AG09319 (cell line): ENCODE measurements around the gene SLC18A2.
"Not testable (repeated sequence)": the region's sequence is repeated elsewhere in the genome, so short reads cannot be mapped to it uniquely, and the experiment has no call there.

Experiments used
- DNase-seq: peaks from one replicate; pipeline ENCODE4 v3.0.0-alpha.2; 2010; ENCODE audit warnings: low read depth; ENCODE audit errors: extremely low read depth
- TF ChIP-seq, protein P1 (sequence below): IDR thresholded peaks from 2 replicates; pipeline ENCODE4 v1.5.1; 2011; ENCODE audit warnings: low read depth, mild to moderate bottlenecking, inconsistent platforms, low read length, moderate library complexity

SLC18A2 gene

GRCh38 chr10:117299435-117299834 lies 58.5 kb downstream of the SLC18A2 start:
- TF ChIP-seq, protein P1, sequence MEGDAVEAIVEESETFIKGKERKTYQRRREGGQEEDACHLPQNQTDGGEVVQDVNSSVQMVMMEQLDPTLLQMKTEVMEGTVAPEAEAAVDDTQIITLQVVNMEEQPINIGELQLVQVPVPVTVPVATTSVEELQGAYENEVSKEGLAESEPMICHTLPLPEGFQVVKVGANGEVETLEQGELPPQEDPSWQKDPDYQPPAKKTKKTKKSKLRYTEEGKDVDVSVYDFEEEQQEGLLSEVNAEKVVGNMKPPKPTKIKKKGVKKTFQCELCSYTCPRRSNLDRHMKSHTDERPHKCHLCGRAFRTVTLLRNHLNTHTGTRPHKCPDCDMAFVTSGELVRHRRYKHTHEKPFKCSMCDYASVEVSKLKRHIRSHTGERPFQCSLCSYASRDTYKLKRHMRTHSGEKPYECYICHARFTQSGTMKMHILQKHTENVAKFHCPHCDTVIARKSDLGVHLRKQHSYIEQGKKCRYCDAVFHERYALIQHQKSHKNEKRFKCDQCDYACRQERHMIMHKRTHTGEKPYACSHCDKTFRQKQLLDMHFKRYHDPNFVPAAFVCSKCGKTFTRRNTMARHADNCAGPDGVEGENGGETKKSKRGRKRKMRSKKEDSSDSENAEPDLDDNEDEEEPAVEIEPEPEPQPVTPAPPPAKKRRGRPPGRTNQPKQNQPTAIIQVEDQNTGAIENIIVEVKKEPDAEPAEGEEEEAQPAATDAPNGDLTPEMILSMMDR: no peak
- no peak for DNase-seq

DNA sequence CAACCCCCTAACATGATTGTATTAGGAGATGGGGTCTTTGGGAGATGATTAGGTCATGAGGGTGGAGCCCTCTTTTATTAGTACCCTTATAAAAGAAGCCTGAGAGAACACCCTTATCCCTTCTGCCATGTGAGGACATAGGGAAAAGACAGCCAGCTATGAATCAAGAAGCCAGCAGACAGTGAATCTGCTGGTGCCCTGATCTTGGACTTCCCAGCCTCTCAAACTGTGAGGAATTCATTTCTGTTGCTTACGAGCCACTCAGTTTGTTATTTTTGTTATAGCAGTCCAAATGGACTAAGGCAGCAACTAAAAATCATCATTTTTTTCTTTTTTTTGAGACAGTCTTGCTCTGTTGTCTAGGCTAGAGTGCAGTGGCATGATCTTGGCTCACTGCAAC lies 59.8 kb downstream of the SLC18A2 start:
- DNase-seq: no peak
- TF ChIP-seq, protein P1: no peak

DNA sequence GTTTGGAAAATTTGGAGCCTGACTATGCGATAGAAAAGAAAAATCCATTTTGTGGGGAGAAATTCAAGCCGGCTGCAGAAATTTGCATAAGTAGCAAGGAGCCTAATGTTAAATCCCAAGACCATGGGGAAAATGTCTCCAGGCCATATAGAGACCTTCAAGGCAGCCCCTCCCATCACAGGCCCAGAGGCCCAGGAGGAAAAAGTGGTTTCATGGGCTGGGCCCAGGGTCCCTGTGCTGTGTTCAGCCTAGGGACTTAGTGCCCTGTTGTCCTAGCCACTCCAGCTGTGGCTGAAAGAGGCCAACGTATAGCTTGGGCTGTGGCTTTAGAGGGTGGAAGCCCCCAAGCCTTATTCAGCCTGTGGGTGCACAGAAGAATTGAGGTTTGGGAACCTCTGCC lies 62.5 kb downstream of the SLC18A2 start:
- not testable (repeated sequence) for DNase-seq

GRCh38 chr10:117306674-117307073 lies 65.8 kb downstream of the SLC18A2 start:
- DNase-seq: no peak
- TF ChIP-seq, protein P1: no peak

GRCh38 chr10:117311261-117311660 lies 70.3 kb downstream of the SLC18A2 start:
- TF ChIP-seq, protein P1: no peak
- no peak for DNase-seq

GRCh38 chr10:117312430-117312829 lies 71.5 kb downstream of the SLC18A2 start:
- TF ChIP-seq, protein P1: no peak

GRCh38 chr10:117313641-117314040 lies 72.7 kb downstream of the SLC18A2 start:
- TF ChIP-seq, protein P1: no peak
- DNase-seq: no peak

More at GRCh38 chr10:117312430-117312829, 71.5 kb downstream of the SLC18A2 start:
- DNase-seq: no peak

GRCh38 chr10:117316701-117317100 lies 75.8 kb downstream of the SLC18A2 start:
- TF ChIP-seq, protein P1: no peak

More at GRCh38 chr10:117316701-117317100, 75.8 kb downstream of the SLC18A2 start:
- DNase-seq: no peak
